A673 (cell line): ENCODE measurements around the gene NKX6-1.

Source experiments
- EZH2 ChIP-seq: fragments of 200-600 bp; sonication (generic); IDR thresholded peaks from 2 replicates; pipeline ENCODE4 v1.6.1; 2017; ENCODE audit warnings: borderline replicate concordance, low read depth, mild to moderate bottlenecking, mixed read lengths, antibody characterized with exemption, low read length; ENCODE audit not compliant: poor library complexity, severe bottlenecking
- TF ChIP-seq, protein P1 (sequence below): fragments of 300-800, 200-600 bp; sonication (generic); conservative IDR thresholded peaks from 2 replicates; pipeline ENCODE4 v1.5.1; 2017; ENCODE audit warnings: low read depth, mild to moderate bottlenecking, antibody characterized with exemption, low read length, moderate library complexity, mixed read lengths

- TF ChIP-seq, protein P1, sequence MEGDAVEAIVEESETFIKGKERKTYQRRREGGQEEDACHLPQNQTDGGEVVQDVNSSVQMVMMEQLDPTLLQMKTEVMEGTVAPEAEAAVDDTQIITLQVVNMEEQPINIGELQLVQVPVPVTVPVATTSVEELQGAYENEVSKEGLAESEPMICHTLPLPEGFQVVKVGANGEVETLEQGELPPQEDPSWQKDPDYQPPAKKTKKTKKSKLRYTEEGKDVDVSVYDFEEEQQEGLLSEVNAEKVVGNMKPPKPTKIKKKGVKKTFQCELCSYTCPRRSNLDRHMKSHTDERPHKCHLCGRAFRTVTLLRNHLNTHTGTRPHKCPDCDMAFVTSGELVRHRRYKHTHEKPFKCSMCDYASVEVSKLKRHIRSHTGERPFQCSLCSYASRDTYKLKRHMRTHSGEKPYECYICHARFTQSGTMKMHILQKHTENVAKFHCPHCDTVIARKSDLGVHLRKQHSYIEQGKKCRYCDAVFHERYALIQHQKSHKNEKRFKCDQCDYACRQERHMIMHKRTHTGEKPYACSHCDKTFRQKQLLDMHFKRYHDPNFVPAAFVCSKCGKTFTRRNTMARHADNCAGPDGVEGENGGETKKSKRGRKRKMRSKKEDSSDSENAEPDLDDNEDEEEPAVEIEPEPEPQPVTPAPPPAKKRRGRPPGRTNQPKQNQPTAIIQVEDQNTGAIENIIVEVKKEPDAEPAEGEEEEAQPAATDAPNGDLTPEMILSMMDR, result no peak
- TF ChIP-seq EZH2, result no peak
These were observed 46.0 kb upstream of the NKX6-1 start for GRCh38 chr4:84545093-84545492.
